ENCODE measurements around the gene MBTPS1. TPM values are rescaled to one million over a fixed set of nuclear protein-coding genes. Genes with fewer than 3 reads are reported as not detected.

The MBTPS1 gene
- total RNA-seq, 1 experiment from 2014 or later, result 63.6 TPM

- POLR2A ChIA-PET, result no interaction called here
- no peak for DNase-seq (ENCODE audit: unreplicated experiment)
- no peak overlapping the region for H3K4me3 Mint-ChIP-seq (ENCODE audit: unreplicated experiment)
- TF ChIP-seq CTCF (IDR thresholded peaks at IDR 0.05; ENCODE audit: unreplicated experiment), result no peak
- intact Hi-C loops (cut with micrococcal nuclease), result no loop called here
- no TSS peak for BruUV-seq (replicated peaks)
- no peak overlapping the region for H3K27ac Mint-ChIP-seq (ENCODE audit: low read depth, unreplicated experiment)
- no peaks in the 10 kb centered on the region for H3K4me1 Mint-ChIP-seq (ENCODE audit: insufficient read depth, unreplicated experiment)
- H3K27me3 Mint-ChIP-seq (ENCODE audit: insufficient read depth, unreplicated experiment), result peaks cover 27% of the 10 kb centered on the region
- CTCF ChIA-PET, result no interaction called here
- H3K9me3 Mint-ChIP-seq (ENCODE audit: unreplicated experiment), result peaks cover 6% of the 10 kb centered on the region
- peaks cover 3% of the 10 kb centered on the region for H3K36me3 Mint-ChIP-seq (ENCODE audit: insufficient read depth, unreplicated experiment)
Observed at GRCh38 chr16:84032458-84033178, 84.1 kb downstream of the MBTPS1 start.

GRCh38 chr16:84031556-84031955, 85.2 kb downstream of the MBTPS1 start:
- BruUV-seq (replicated peaks), result no TSS peak
- intact Hi-C loops (cut with micrococcal nuclease), result no loop called here
- CTCF ChIA-PET, result interaction anchor here (1.3 kb wide), 1 partner anchor 34 kb away, joined by 3 read pairs; no protein-coding TSS in a partner anchor
- H3K27ac Mint-ChIP-seq (ENCODE audit: low read depth, unreplicated experiment), result no peak overlapping the region
- no peak overlapping the region for H3K4me3 Mint-ChIP-seq (ENCODE audit: unreplicated experiment)
- H3K4me1 Mint-ChIP-seq (ENCODE audit: insufficient read depth, unreplicated experiment), result no peaks in the 10 kb centered on the region
- H3K27me3 Mint-ChIP-seq (ENCODE audit: insufficient read depth, unreplicated experiment), result peaks cover 27% of the 10 kb centered on the region
- H3K36me3 Mint-ChIP-seq (ENCODE audit: insufficient read depth, unreplicated experiment), result peaks cover 6% of the 10 kb centered on the region
- no peak for DNase-seq (ENCODE audit: unreplicated experiment)
- peaks cover 6% of the 10 kb centered on the region for H3K9me3 Mint-ChIP-seq (ENCODE audit: unreplicated experiment)
- POLR2A ChIA-PET, result no interaction called here
- no peak for TF ChIP-seq CTCF (IDR thresholded peaks at IDR 0.05; ENCODE audit: unreplicated experiment)

GRCh38 chr16:84029297-84030047, 87.3 kb downstream of the MBTPS1 start:
- intact Hi-C loops (cut with micrococcal nuclease), result no loop called here
- H3K36me3 Mint-ChIP-seq (ENCODE audit: insufficient read depth, unreplicated experiment), result peaks cover 6% of the 10 kb centered on the region
- H3K4me1 Mint-ChIP-seq (ENCODE audit: insufficient read depth, unreplicated experiment), result peaks cover 6% of the 10 kb centered on the region
- CTCF ChIA-PET, result interaction anchor here (0.9 kb wide), 1 partner anchor 76 kb away, joined by 3 read pairs; no protein-coding TSS in a partner anchor
- TF ChIP-seq CTCF (IDR thresholded peaks at IDR 0.05; ENCODE audit: unreplicated experiment), result no peak
- POLR2A ChIA-PET, result no interaction called here
- H3K9me3 Mint-ChIP-seq (ENCODE audit: unreplicated experiment), result no peaks in the 10 kb centered on the region
- H3K27ac Mint-ChIP-seq (ENCODE audit: low read depth, unreplicated experiment), result no peak overlapping the region
- no peak overlapping the region for H3K4me3 Mint-ChIP-seq (ENCODE audit: unreplicated experiment)
- H3K27me3 Mint-ChIP-seq (ENCODE audit: insufficient read depth, unreplicated experiment), result peaks cover 27% of the 10 kb centered on the region
- BruUV-seq (replicated peaks), result no TSS peak
- DNase-seq (ENCODE audit: unreplicated experiment), result no peak

GRCh38 chr16:84027625-84028024, 89.1 kb downstream of the MBTPS1 start:
- ChIA-PET CTCF (no interaction called here), POLR2A (no interaction called here)
- Mint-ChIP-seq H3K9me3 (ENCODE audit: unreplicated experiment) (no peaks in the 10 kb centered on the region), H3K27me3 (ENCODE audit: insufficient read depth, unreplicated experiment) (peaks cover 27% of the 10 kb centered on the region), H3K36me3 (ENCODE audit: insufficient read depth, unreplicated experiment) (peaks cover 6% of the 10 kb centered on the region), H3K4me3 (ENCODE audit: unreplicated experiment) (no peak overlapping the region), H3K4me1 (ENCODE audit: insufficient read depth, unreplicated experiment) (peaks cover 6% of the 10 kb centered on the region), H3K27ac (ENCODE audit: low read depth, unreplicated experiment) (no peak overlapping the region)
- no peak for DNase-seq (ENCODE audit: unreplicated experiment)
- intact Hi-C loops (cut with micrococcal nuclease), result no loop called here
- no TSS peak for BruUV-seq (replicated peaks)
- no peak for TF ChIP-seq CTCF (IDR thresholded peaks at IDR 0.05; ENCODE audit: unreplicated experiment)
